ENCODE data around the gene PRSS23. TPM values are rescaled to one million over a fixed set of nuclear protein-coding genes. Genes with fewer than 3 reads are reported as not detected.

PRSS23 gene
- total RNA-seq, 1 donor from 2014 or later, result 27.5 TPM

GRCh38 chr11:86773513-86774252 lies 26.7 kb upstream of the PRSS23 start:
- no peak for DNase-seq (ENCODE audit: low read depth, low spot score)
- Mint-ChIP-seq H3K27ac (ENCODE audit: unreplicated experiment) (no peak overlapping the region), H3K27me3 (ENCODE audit: low read depth) (no peaks in the 10 kb centered on the region)

GRCh38 chr11:86774417-86774816 lies 25.9 kb upstream of the PRSS23 start:
- DNase-seq (ENCODE audit: low read depth, low spot score), result no peak
- Mint-ChIP-seq H3K4me3 (no peak overlapping the region), H3K9me3 (peaks cover 5% of the 10 kb centered on the region), H3K4me1 (peaks cover 7% of the 10 kb centered on the region), H3K27me3 (ENCODE audit: low read depth) (no peaks in the 10 kb centered on the region), H3K36me3 (ENCODE audit: low read depth) (no peaks in the 10 kb centered on the region), H3K27ac (ENCODE audit: unreplicated experiment) (no peak overlapping the region)
- TF ChIP-seq CTCF (conservative IDR thresholded peaks at IDR 0.05), result no peak

More at GRCh38 chr11:86773513-86774252, 26.7 kb upstream of the PRSS23 start:
- Mint-ChIP-seq H3K4me1 (peaks cover 14% of the 10 kb centered on the region), H3K4me3 (no peak overlapping the region), H3K36me3 (ENCODE audit: low read depth) (no peaks in the 10 kb centered on the region), H3K9me3 (peaks cover 5% of the 10 kb centered on the region)
- TF ChIP-seq CTCF (conservative IDR thresholded peaks at IDR 0.05), result no peak

DNA sequence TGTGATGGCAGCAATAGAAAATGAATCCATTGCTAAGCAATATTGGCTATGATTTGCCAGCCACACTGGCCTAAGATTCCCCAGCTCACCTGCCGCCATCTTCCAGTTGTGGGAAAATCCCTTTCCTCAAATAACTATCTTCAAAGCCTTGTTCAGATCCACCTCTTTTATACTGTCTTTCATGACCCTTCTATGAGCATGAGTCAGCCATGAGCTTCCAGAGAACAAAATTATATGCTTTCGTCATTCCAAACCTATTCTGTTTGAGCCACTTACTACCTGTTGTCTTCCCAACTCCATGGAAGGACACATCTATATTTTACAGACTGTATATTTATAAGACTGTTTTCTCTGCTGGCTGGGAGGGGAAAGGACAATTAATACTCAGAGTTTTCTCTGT lies 25.0 kb upstream of the PRSS23 start:
- H3K27ac Mint-ChIP-seq (ENCODE audit: unreplicated experiment), result peak overlapping the region; percentile 41
- H3K27me3 Mint-ChIP-seq (ENCODE audit: low read depth), result no peaks in the 10 kb centered on the region
- TF ChIP-seq CTCF (conservative IDR thresholded peaks at IDR 0.05), result no peak
- no peaks in the 10 kb centered on the region for H3K36me3 Mint-ChIP-seq (ENCODE audit: low read depth)
- DNase-seq (ENCODE audit: low read depth, low spot score), result no peak
- no peak overlapping the region for H3K4me3 Mint-ChIP-seq
- peaks cover 3% of the 10 kb centered on the region for H3K4me1 Mint-ChIP-seq
- peaks cover 5% of the 10 kb centered on the region for H3K9me3 Mint-ChIP-seq

DNA sequence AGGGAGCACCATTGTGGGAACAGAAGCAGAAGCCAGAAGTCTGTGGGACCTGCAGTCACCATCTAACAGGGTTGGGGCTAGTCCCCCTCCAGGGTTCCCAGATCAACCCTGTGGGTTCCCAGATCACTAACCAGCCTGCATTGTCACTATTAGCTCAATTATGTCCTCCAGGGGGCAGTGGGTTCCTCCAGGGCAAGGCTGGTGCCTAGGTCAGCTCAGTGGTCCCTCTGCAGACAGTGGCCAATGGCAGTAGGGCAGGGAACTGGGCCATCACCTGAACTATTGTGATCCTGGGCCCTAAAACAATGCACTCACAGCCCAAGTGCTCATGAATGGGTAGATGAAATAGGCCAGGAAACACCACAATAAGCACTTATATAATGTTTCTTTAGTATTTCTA lies 18.8 kb upstream of the PRSS23 start:
- TF ChIP-seq CTCF (conservative IDR thresholded peaks at IDR 0.05), result no peak
- H3K27me3 Mint-ChIP-seq (ENCODE audit: low read depth), result no peaks in the 10 kb centered on the region
- DNase-seq (ENCODE audit: low read depth, low spot score), result no peak
- H3K4me3 Mint-ChIP-seq, result no peak overlapping the region
- H3K27ac Mint-ChIP-seq (ENCODE audit: unreplicated experiment), result no peak overlapping the region
- H3K4me1 Mint-ChIP-seq, result no peaks in the 10 kb centered on the region
- no peaks in the 10 kb centered on the region for H3K36me3 Mint-ChIP-seq (ENCODE audit: low read depth)
- no peaks in the 10 kb centered on the region for H3K9me3 Mint-ChIP-seq

- Mint-ChIP-seq H3K36me3 (ENCODE audit: low read depth) (no peaks in the 10 kb centered on the region), H3K27ac (ENCODE audit: unreplicated experiment) (no peak overlapping the region), H3K9me3 (no peaks in the 10 kb centered on the region), H3K4me1 (no peaks in the 10 kb centered on the region), H3K27me3 (ENCODE audit: low read depth) (no peaks in the 10 kb centered on the region), H3K4me3 (no peak overlapping the region)
- no peak for TF ChIP-seq CTCF (conservative IDR thresholded peaks at IDR 0.05)
- DNase-seq (ENCODE audit: low read depth, low spot score), result no peak
These were observed 17.6 kb upstream of the PRSS23 start for GRCh38 chr11:86782742-86783141.
